Fibroblast of the conjunctiva (primary cell): Measurements from ENCODE around the gene ENO3.
A peak's percentile ranks its signal among the peaks of the same experiment; 100 is the strongest.

ENCODE experiments used
- DNase-seq: peaks from one replicate; pipeline ENCODE4 v3.0.0-alpha.2; 2010; ENCODE audit warnings: low read depth

The ENO3 gene

GRCh38 chr17:4973256-4974114 is 22.6 kb downstream of the ENO3 start:
- no peak for DNase-seq

- no peak for DNase-seq
These were observed 23.3 kb downstream of the ENO3 start for GRCh38 chr17:4974115-4974670.

GRCh38 chr17:4978726-4979125 is 27.8 kb downstream of the ENO3 start:
- no peak for DNase-seq

- DNase-seq: no peak
These were observed 29.8 kb downstream of the ENO3 start for GRCh38 chr17:4980644-4981216.

- DNase-seq: no peak
These were observed 31.4 kb downstream of the ENO3 start for GRCh38 chr17:4982305-4982704.

GRCh38 chr17:4986403-4986802 is 35.5 kb downstream of the ENO3 start:
- DNase-seq: no peak

GRCh38 chr17:4986951-4987766 is 36.2 kb downstream of the ENO3 start, which contains the start of gene CAMTA2:
TSS of gene CAMTA2 (minus strand) at chr17:4987675. CDS start at chr17:4986222, 1,453 bp downstream.
- DNase-seq: peak; percentile 52

- DNase-seq: no peak
These were observed 37.0 kb downstream of the ENO3 start for GRCh38 chr17:4987767-4988567.

GRCh38 chr17:4994081-4994595 is 43.2 kb downstream of the ENO3 start:
- no peak for DNase-seq

GRCh38 chr17:4997302-4998026 is 46.5 kb downstream of the ENO3 start, which contains the start of the genes INCA1 and KIF1C:
TSS of gene INCA1 (minus strand) at chr17:4997522. CDS start at chr17:4994437, 3,085 bp downstream.
TSS of gene KIF1C (plus strand) at chr17:4997950. CDS start at chr17:5000247, 2,297 bp downstream.
- peak; percentile 68 for DNase-seq

- DNase-seq: no peak
These were observed 47.3 kb downstream of the ENO3 start for GRCh38 chr17:4998027-4998731.

- DNase-seq: no peak
These were observed 48.0 kb downstream of the ENO3 start for GRCh38 chr17:4998732-4999429.

- no peak for DNase-seq
These were observed 48.6 kb downstream of the ENO3 start for GRCh38 chr17:4999430-5000093.

GRCh38 chr17:5000237-5000639 is 49.3 kb downstream of the ENO3 start:
- no peak for DNase-seq

- DNase-seq: no peak
These were observed 51.3 kb downstream of the ENO3 start for GRCh38 chr17:5002121-5002788.

- DNase-seq: no peak
These were observed 52.4 kb downstream of the ENO3 start for GRCh38 chr17:5003214-5003867.
